Panc1 (cell line): ENCODE data around the gene GALNTL6. TPM values are rescaled to one million over a fixed set of nuclear protein-coding genes. Genes with fewer than 3 reads are reported as not detected.

Experiments
- ATAC-seq: fragments of 200-7000 bp; cut with Tn5 transposase; 2 replicates; pipeline ENCODE4 v1.9.1; 2020; ENCODE audit warnings: mild to moderate bottlenecking, moderate library complexity
- BruUV-seq: library from RNA; stranded (reverse); fragments of 400-500 nt; replicated peaks from 2 replicates; lab custom pipeline; 2021; lab: Mats Ljungman, UMichigan
- CTCF ChIA-PET: fragments of 300-600 bp; sonication (Branson Sonifier 250); formaldehyde crosslinking; loops from one replicate; lab custom pipeline; 2022; ENCODE audit warnings: antibody characterized with exemption; lab: Charles Lee
- POLR2A ChIA-PET: fragments of 300-600 bp; sonication (Branson Sonifier 250); formaldehyde crosslinking; loops from one replicate; lab custom pipeline; 2022; ENCODE audit warnings: antibody characterized with exemption; lab: Charles Lee
- DNase-seq: peaks from one replicate; pipeline ENCODE4 v3.0.0-alpha.2; 2010; ENCODE audit warnings: low read depth, low spot score
- H3K27ac ChIP-seq: 2 replicates; pipeline ENCODE4 v1.5.1; 2011; ENCODE audit warnings: mild to moderate bottlenecking, low read length, inconsistent platforms
- H3K27me3 ChIP-seq: fragments of 200-500 bp; sonication (Bioruptor generic); 2 replicates; pipeline ENCODE4 v1.6.0; 2014; ENCODE audit warnings: low read length, inconsistent platforms; ENCODE audit not compliant: control insufficient read depth, insufficient read depth
- H3K36me3 ChIP-seq: fragments of 200-500 bp; sonication (Bioruptor generic); 2 replicates; pipeline ENCODE4 v1.5.1; 2014; ENCODE audit warnings: inconsistent platforms, mild to moderate bottlenecking, low read length, moderate library complexity; ENCODE audit not compliant: control insufficient read depth, insufficient read depth
- H3K4me1 ChIP-seq: 2 replicates; pipeline ENCODE4 v1.5.1; 2011; ENCODE audit warnings: inconsistent platforms, mild to moderate bottlenecking, low read length, moderate library complexity; ENCODE audit not compliant: control insufficient read depth, insufficient read depth
- H3K4me3 ChIP-seq, 2 experiments: 2 replicates each; pipeline ENCODE4 v1.5.1; 2011 to 2012; ENCODE audit warnings: low read depth in 2 of 2, low read length in 2 of 2, mild to moderate bottlenecking in 2 of 2, inconsistent platforms in 1 of 2, moderate library complexity in 1 of 2
- H3K9me3 ChIP-seq: fragments of 200-500 bp; sonication (Bioruptor generic); 2 replicates; pipeline ENCODE4 v1.5.1; 2014; ENCODE audit warnings: low read depth, mild to moderate bottlenecking, inconsistent platforms, low read length, moderate library complexity; ENCODE audit not compliant: control insufficient read depth, insufficient read depth
- POLR2AphosphoS5 ChIP-seq: IDR thresholded peaks from 2 replicates; pipeline ENCODE4 v1.6.1; 2012; ENCODE audit warnings: mild to moderate bottlenecking, low read depth, low read length, moderate library complexity
- SIN3A ChIP-seq: IDR thresholded peaks from 2 replicates; pipeline ENCODE4 v1.6.1; 2012; ENCODE audit warnings: low read depth, mild to moderate bottlenecking, low read length, moderate library complexity, borderline replicate concordance; ENCODE audit not compliant: insufficient read depth
- TCF7L2 ChIP-seq: IDR thresholded peaks from 2 replicates; pipeline ENCODE4 v1.6.1; 2011; ENCODE audit warnings: mild to moderate bottlenecking, low read depth, low read length, inconsistent platforms
- in situ Hi-C: cut with HindIII; loops from 2 replicates; pipeline ENCODE4 v1.10.0; 2016; ENCODE audit warnings: low sequenced_read_pairs, low pct_unique_long_range_greater_than_20kb
- intact Hi-C: fragments of 100-400 bp; cut with micrococcal nuclease; formaldehyde crosslinking; loops from one replicate; pipeline ENCODE4 v1.10.0; 2022; ENCODE audit not compliant: unreplicated experiment
- total RNA-seq: library from RNA; stranded (reverse); gene quantifications from one replicate; pipeline ENCODE4 v1.2.1, GENCODE V29; 2021; ENCODE audit not compliant: unreplicated experiment
- TF ChIP-seq, protein P1 (sequence below): fragments of 450-650 bp; IDR thresholded peaks from 2 replicates; pipeline ENCODE4 v1.5.1; 2017; ENCODE audit warnings: mild to moderate bottlenecking
- TF ChIP-seq, protein P2 (sequence below), 2 experiments: IDR thresholded peaks; 2 replicates each; pipeline ENCODE4 v1.6.1; 2011 to 2012; ENCODE audit warnings: low read depth in 2 of 2, control low read depth in 1 of 2, low read length in 1 of 2, mild to moderate bottlenecking in 1 of 2, moderate library complexity in 1 of 2; ENCODE audit not compliant: insufficient read depth in 1 of 2

Gene GALNTL6
- total RNA-seq, 1 experiment from 2014 or later, result not detected

DNA sequence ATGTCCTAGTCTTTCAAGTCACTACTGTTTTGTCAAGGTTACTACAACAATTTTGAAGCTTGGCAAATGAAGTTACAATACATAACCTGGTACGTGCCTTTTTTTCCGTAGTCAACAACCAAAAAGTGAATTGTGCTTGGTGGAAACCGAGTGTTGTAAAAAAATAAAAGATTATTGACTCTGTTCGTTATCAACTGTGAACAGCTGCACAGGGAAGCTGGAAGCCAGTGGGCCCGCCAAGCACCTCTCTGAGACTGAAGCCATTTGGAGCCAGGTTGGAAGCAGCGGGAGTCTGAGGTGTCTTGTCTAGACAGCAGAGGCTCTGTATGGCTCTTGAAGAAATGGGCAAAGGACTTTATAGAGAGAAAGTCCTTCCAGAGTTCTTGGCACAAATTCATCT, 119.0 kb downstream of the GALNTL6 start:
- no peak for ATAC-seq
- intact Hi-C loops (no loop called here), in situ Hi-C loops (no loop called here)
- H3K4me3 ChIP-seq, result no peak overlapping the region
- no peak overlapping the region for H3K27ac ChIP-seq
- H3K36me3 ChIP-seq, result no peaks in the 10 kb centered on the region
- POLR2A ChIA-PET, result no interaction called here
- DNase-seq, result no peak
- no peaks in the 10 kb centered on the region for H3K4me1 ChIP-seq
- CTCF ChIA-PET, result no interaction called here
- no TSS peak for BruUV-seq
- no peaks in the 10 kb centered on the region for H3K27me3 ChIP-seq
- no peaks in the 10 kb centered on the region for H3K9me3 ChIP-seq
- TF ChIP-seq POLR2AphosphoS5, result no peak

DNA sequence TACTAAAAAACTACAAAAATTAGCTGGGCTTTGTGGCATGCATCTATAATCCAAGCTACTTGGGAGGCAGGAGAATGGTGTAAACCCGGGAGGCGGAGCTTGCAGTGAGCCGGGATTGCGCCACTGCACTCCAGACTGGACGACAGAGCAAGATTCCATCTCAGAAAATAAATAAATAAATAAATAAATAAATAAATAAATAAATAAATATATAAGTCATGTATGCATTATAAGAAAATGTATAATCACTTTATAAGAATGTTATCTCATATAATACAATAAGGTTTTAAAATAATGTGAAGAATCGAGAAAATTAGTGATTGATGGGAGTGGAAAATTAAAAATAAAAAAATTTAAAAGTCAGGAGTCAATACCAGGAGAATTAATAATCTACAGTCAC, 127.5 kb downstream of the GALNTL6 start:
- no peak overlapping the region for H3K4me3 ChIP-seq
- CTCF ChIA-PET, result no interaction called here
- ATAC-seq (no peak), DNase-seq (no peak)
- no peaks in the 10 kb centered on the region for H3K4me1 ChIP-seq
- intact Hi-C loops, result no loop called here
- no peaks in the 10 kb centered on the region for H3K36me3 ChIP-seq
- no peaks in the 10 kb centered on the region for H3K9me3 ChIP-seq
- no peaks in the 10 kb centered on the region for H3K27me3 ChIP-seq
- BruUV-seq, result no TSS peak
- in situ Hi-C loops, result no loop called here
- H3K27ac ChIP-seq, result no peak overlapping the region
- no peak for TF ChIP-seq SIN3A
- POLR2A ChIA-PET, result no interaction called here

DNA sequence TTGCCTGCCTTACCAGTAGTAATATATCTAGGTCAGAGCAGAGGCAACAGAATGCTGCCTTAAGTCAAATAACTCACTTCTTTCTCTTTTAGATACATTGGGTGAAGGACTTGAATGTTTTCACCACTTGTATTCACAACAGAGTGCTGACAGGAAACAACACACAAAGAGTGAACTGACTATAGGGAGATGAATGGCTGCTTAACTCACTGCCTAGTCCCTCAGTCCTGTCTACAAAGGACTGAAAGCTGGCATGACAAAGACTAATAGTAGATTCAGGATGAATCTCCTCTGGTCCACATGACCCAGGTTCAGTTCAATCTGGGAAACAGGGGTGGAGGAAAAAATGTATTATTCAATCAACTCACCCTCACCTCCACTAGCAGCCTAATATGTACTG, 134.2 kb downstream of the GALNTL6 start:
- Histone ChIP-seq H3K9me3 (no peaks in the 10 kb centered on the region), H3K4me1 (no peaks in the 10 kb centered on the region), H3K36me3 (no peaks in the 10 kb centered on the region), H3K4me3 (no peak overlapping the region), H3K27ac (no peak overlapping the region), H3K27me3 (no peaks in the 10 kb centered on the region)
- intact Hi-C loops, result no loop called here
- DNase-seq (no peak), ATAC-seq (no peak)
- in situ Hi-C loops, result no loop called here
- ChIA-PET CTCF (no interaction called here), POLR2A (no interaction called here)
- TF ChIP-seq POLR2AphosphoS5, result no peak
- no peak for TF ChIP-seq TCF7L2
- TF ChIP-seq SIN3A, result no peak
- TF ChIP-seq, protein P1, sequence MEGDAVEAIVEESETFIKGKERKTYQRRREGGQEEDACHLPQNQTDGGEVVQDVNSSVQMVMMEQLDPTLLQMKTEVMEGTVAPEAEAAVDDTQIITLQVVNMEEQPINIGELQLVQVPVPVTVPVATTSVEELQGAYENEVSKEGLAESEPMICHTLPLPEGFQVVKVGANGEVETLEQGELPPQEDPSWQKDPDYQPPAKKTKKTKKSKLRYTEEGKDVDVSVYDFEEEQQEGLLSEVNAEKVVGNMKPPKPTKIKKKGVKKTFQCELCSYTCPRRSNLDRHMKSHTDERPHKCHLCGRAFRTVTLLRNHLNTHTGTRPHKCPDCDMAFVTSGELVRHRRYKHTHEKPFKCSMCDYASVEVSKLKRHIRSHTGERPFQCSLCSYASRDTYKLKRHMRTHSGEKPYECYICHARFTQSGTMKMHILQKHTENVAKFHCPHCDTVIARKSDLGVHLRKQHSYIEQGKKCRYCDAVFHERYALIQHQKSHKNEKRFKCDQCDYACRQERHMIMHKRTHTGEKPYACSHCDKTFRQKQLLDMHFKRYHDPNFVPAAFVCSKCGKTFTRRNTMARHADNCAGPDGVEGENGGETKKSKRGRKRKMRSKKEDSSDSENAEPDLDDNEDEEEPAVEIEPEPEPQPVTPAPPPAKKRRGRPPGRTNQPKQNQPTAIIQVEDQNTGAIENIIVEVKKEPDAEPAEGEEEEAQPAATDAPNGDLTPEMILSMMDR, result no peak
- TF ChIP-seq, protein P2, sequence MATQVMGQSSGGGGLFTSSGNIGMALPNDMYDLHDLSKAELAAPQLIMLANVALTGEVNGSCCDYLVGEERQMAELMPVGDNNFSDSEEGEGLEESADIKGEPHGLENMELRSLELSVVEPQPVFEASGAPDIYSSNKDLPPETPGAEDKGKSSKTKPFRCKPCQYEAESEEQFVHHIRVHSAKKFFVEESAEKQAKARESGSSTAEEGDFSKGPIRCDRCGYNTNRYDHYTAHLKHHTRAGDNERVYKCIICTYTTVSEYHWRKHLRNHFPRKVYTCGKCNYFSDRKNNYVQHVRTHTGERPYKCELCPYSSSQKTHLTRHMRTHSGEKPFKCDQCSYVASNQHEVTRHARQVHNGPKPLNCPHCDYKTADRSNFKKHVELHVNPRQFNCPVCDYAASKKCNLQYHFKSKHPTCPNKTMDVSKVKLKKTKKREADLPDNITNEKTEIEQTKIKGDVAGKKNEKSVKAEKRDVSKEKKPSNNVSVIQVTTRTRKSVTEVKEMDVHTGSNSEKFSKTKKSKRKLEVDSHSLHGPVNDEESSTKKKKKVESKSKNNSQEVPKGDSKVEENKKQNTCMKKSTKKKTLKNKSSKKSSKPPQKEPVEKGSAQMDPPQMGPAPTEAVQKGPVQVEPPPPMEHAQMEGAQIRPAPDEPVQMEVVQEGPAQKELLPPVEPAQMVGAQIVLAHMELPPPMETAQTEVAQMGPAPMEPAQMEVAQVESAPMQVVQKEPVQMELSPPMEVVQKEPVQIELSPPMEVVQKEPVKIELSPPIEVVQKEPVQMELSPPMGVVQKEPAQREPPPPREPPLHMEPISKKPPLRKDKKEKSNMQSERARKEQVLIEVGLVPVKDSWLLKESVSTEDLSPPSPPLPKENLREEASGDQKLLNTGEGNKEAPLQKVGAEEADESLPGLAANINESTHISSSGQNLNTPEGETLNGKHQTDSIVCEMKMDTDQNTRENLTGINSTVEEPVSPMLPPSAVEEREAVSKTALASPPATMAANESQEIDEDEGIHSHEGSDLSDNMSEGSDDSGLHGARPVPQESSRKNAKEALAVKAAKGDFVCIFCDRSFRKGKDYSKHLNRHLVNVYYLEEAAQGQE (IDR thresholded peaks at IDR 0.05; ENCODE audit: insufficient read depth in 1 of 2, low read depth in 2 of 2, low read length in 1 of 2), result no peak
- no TSS peak for BruUV-seq
